ENCODE data around the gene AUH.

The AUH gene

DNA sequence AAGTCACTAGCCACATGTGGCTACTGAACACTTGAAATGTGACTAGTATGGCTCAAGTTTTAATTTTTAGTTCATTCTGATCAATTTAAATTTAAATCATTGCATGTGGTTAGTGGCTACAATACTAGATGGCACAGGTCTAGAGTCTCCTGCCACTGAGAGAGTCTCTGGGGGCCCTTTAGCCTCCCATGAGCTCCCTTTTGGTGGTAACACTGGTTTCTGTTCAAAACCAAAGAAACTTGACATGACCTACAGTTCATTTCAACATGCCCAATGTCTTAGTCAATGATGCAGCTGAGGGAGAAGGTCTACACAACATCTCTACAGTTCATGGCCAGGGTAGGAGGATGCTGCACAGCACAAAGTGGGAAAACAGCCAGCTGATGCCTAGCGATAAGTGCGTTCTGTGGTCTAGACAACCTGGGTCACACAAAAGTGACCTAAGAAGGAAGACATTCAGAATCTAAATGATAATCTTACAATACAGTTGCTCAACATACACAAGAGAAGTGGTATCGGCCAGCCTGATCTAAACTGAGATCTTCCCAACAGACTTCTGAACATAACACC, 121.0 kb downstream of the AUH start:
- TF ChIP-seq CTCF (IDR thresholded peaks at IDR 0.05; ENCODE audit: insufficient read depth, low read depth, low read length, missing control alignments) = no peak
- peak; percentile 5 for DNase-seq (ENCODE audit: low read depth)
- no peak overlapping the region for H3K4me3 ChIP-seq (ENCODE audit: low read depth, low read length)

DNA sequence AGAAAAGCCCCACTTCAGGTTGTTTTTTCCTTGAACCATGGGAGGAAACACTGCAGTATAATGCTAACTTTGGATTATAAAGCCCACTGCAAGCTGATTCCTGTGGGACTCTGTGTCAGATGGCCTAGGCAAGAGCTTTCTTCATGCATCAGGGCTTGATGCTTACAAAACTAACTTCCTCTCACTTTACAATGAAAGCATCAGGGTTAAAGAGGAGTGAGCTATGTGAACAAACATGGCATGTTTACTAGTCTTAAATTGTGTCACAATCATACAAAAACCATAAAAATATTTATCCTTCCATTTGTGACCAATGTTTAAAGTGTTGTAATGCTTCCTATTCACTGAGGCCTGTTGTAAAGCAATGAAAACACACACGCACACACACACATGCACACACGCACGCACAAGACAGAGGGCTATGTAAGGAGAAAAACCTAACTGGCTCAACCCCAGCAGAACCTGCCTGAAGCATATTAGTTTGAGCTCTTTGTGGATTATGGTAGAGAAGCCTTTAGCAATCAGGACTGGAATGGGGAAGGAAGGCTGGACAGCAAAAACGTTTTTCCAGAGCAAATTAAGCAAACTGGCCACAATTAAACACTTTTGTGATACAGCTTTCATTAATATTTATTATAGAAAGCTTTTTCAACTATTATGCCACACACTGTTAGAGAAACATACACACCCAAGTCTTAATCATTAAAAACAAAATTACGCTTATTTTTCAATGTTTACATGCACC, 122.2 kb downstream of the AUH start:
- no peak for DNase-seq (ENCODE audit: low read depth)
- no peak overlapping the region for H3K4me3 ChIP-seq (ENCODE audit: low read depth, low read length)
- TF ChIP-seq CTCF (IDR thresholded peaks at IDR 0.05; ENCODE audit: insufficient read depth, low read depth, low read length, missing control alignments) = no peak

DNA sequence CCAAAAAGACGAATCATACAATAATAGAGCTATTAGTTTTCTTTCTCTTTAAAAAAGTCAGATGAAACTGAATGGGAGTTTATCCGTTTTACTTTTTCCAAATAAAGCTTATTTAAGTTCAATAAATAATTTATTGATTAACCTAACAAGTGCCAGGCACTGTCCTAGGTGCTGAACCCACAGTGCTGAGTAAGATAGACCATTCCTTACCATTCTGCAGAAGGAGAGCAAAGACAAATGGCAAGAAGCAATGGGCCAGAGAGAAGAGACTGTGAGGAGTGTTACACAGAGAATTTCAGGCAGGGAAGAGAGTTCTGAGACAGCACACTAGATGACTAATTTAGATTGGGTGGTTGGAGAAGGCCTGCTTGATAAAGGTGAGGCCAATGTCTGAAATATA, 127.2 kb downstream of the AUH start:
- no peak for DNase-seq (ENCODE audit: low read depth)
- H3K4me3 ChIP-seq (ENCODE audit: low read depth, low read length) = no peak overlapping the region
- TF ChIP-seq CTCF (IDR thresholded peaks at IDR 0.05; ENCODE audit: insufficient read depth, low read depth, low read length, missing control alignments) = no peak

GRCh38 chr9:91231619-91232018, 130.1 kb downstream of the AUH start:
- no peak for DNase-seq (ENCODE audit: low read depth)
- no peak overlapping the region for H3K4me3 ChIP-seq (ENCODE audit: low read depth, low read length)
- TF ChIP-seq CTCF (IDR thresholded peaks at IDR 0.05; ENCODE audit: insufficient read depth, low read depth, low read length, missing control alignments) = no peak

GRCh38 chr9:91223000-91223399, 138.7 kb downstream of the AUH start:
- no peak overlapping the region for H3K4me3 ChIP-seq (ENCODE audit: low read depth, low read length)
- DNase-seq (ENCODE audit: low read depth) = no peak
- TF ChIP-seq CTCF (IDR thresholded peaks at IDR 0.05; ENCODE audit: insufficient read depth, low read depth, low read length, missing control alignments) = no peak

GRCh38 chr9:91222457-91222856, 139.3 kb downstream of the AUH start:
- DNase-seq (ENCODE audit: low read depth) = no peak
- no peak overlapping the region for H3K4me3 ChIP-seq (ENCODE audit: low read depth, low read length)
- no peak for TF ChIP-seq CTCF (IDR thresholded peaks at IDR 0.05; ENCODE audit: insufficient read depth, low read depth, low read length, missing control alignments)

DNA sequence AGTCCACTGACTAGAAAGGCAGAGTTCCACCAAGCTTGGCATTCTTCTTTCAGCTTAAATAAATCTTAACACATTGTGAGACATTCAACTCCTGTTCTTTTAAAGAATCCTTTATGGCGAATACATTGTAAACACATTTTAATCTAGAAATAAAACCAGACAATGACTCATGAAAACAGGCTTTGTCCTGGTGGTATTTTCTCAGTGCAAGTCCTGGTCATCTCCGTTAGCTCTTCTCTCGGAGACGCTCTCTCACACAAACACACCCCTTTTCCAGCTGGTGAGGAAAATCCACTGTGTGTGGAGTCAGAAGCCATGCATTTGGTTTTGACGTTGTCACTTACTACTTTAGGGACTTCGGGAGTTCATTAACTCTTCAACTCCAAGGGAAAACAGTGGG, 140.4 kb downstream of the AUH start:
- H3K4me3 ChIP-seq (ENCODE audit: low read depth, low read length) = no peak overlapping the region
- no peak for TF ChIP-seq CTCF (IDR thresholded peaks at IDR 0.05; ENCODE audit: insufficient read depth, low read depth, low read length, missing control alignments)
- no peak for DNase-seq (ENCODE audit: low read depth)

Data from GM12865 (cell line).